Liver (tissue), 9 donors: ENCODE results near the gene NF1. TPM values are rescaled to one million over a fixed set of nuclear protein-coding genes. Genes with fewer than 3 reads are reported as not detected.
"Not testable (repeated sequence)": the region's sequence is repeated elsewhere in the genome, so short reads cannot be mapped to it uniquely, and the experiment has no call there.

Source experiments
- DNase-seq: peaks from one replicate; pipeline ENCODE4 v3.0.0-alpha.2; 2017; ENCODE audit warnings: low spot score
- H3K27ac ChIP-seq, 2 donors: one replicate each; pipeline ENCODE4 v1.7.0; 2013; ENCODE audit warnings: inconsistent platforms in 2 of 2, low read length in 2 of 2, control low read depth in 1 of 2, low read depth in 1 of 2, mild to moderate bottlenecking in 1 of 2
- H3K27me3 ChIP-seq, 4 donors: one replicate each; pipeline versions ENCODE4 v1.6.1 to v1.7.0; 2013; ENCODE audit warnings: low read length in 3 of 4, inconsistent platforms in 1 of 4, mild to moderate bottlenecking in 1 of 4, moderate library complexity in 1 of 4; ENCODE audit not compliant: control insufficient read depth in 4 of 4, insufficient read depth in 4 of 4
- H3K36me3 ChIP-seq, 4 donors: one replicate each; pipeline versions ENCODE4 v1.6.1 to v1.7.0; 2013; ENCODE audit warnings: low read length in 3 of 4, mild to moderate bottlenecking in 3 of 4, low read depth in 1 of 4, moderate library complexity in 1 of 4; ENCODE audit not compliant: control insufficient read depth in 4 of 4, insufficient read depth in 3 of 4
- H3K4me1 ChIP-seq, 4 donors: one replicate each; pipeline versions ENCODE4 v1.6.1 to v1.7.0; 2013; ENCODE audit warnings: low read length in 3 of 4, mild to moderate bottlenecking in 3 of 4, moderate library complexity in 1 of 4; ENCODE audit not compliant: control insufficient read depth in 4 of 4, insufficient read depth in 4 of 4
- H3K4me3 ChIP-seq, 3 donors: one replicate each; pipeline versions ENCODE4 v1.6.1 to v1.7.0; 2013; ENCODE audit warnings: low read length in 3 of 3, control low read depth in 1 of 3, low read depth in 1 of 3, mild to moderate bottlenecking in 1 of 3
- H3K9ac ChIP-seq, 2 donors: one replicate each; pipeline ENCODE4 v1.7.0; 2013; ENCODE audit warnings: low read length in 2 of 2, mild to moderate bottlenecking in 2 of 2, moderate library complexity in 2 of 2, control low read depth in 1 of 2, low read depth in 1 of 2
- H3K9me3 ChIP-seq, 4 donors: one replicate each; pipeline versions ENCODE4 v1.6.1 to v1.7.0; 2013; ENCODE audit warnings: low read length in 3 of 4; ENCODE audit not compliant: control insufficient read depth in 4 of 4
- ATF3 ChIP-seq: IDR thresholded peaks from 2 replicates; pipeline ENCODE4 v1.6.1; 2016; ENCODE audit warnings: antibody characterized with exemption
- EGR1 ChIP-seq, 2 donors: IDR thresholded peaks; 2 replicates each; pipeline ENCODE4 v1.6.1; 2016 to 2018; ENCODE audit warnings: antibody characterized with exemption in 2 of 2, low read depth in 2 of 2
- FOXA1 ChIP-seq: IDR thresholded peaks from 2 replicates; pipeline ENCODE4 v1.6.1; 2016; ENCODE audit warnings: antibody characterized with exemption
- FOXA2 ChIP-seq: IDR thresholded peaks from 2 replicates; pipeline ENCODE4 v1.6.1; 2016; ENCODE audit warnings: antibody characterized with exemption
- GABPA ChIP-seq, 2 donors: IDR thresholded peaks in 1 of 2; conservative IDR thresholded peaks in 1 of 2; 2 replicates each; pipeline ENCODE4 v1.6.1; 2016; ENCODE audit warnings: antibody characterized with exemption in 2 of 2, mild to moderate bottlenecking in 1 of 2, moderate library complexity in 1 of 2
- HNF4A ChIP-seq, 2 donors: conservative IDR thresholded peaks; 2 replicates each; pipeline ENCODE4 v1.6.1; 2016; ENCODE audit warnings: antibody characterized with exemption in 2 of 2, mild to moderate bottlenecking in 2 of 2
- HNF4G ChIP-seq: IDR thresholded peaks from 2 replicates; pipeline ENCODE4 v1.6.1; 2016; ENCODE audit warnings: antibody characterized with exemption
- JUND ChIP-seq, 2 donors: IDR thresholded peaks; 2 replicates each; pipeline ENCODE4 v1.6.1; 2016; ENCODE audit warnings: antibody characterized with exemption in 2 of 2
- NR2F2 ChIP-seq: IDR thresholded peaks from 2 replicates; pipeline ENCODE4 v1.6.1; 2016; ENCODE audit warnings: antibody characterized with exemption
- RAD21 ChIP-seq, 2 donors: IDR thresholded peaks; 2 replicates each; pipeline ENCODE4 v1.6.1; 2016; ENCODE audit warnings: antibody characterized with exemption in 2 of 2, mild to moderate bottlenecking in 2 of 2
- RXRA ChIP-seq, 2 donors: IDR thresholded peaks; 2 replicates each; pipeline ENCODE4 v1.6.1; 2017 to 2018; ENCODE audit warnings: antibody characterized with exemption in 2 of 2, mild to moderate bottlenecking in 1 of 2
- SP1 ChIP-seq: IDR thresholded peaks from 2 replicates; pipeline ENCODE4 v1.6.1; 2018; ENCODE audit warnings: antibody characterized with exemption, mild to moderate bottlenecking
- TAF1 ChIP-seq: conservative IDR thresholded peaks from 2 replicates; pipeline ENCODE4 v1.6.1; 2016; ENCODE audit warnings: antibody characterized with exemption, mild to moderate bottlenecking
- YY1 ChIP-seq: IDR thresholded peaks from 2 replicates; pipeline ENCODE4 v1.6.1; 2016; ENCODE audit warnings: antibody characterized with exemption, mild to moderate bottlenecking
- WGBS: extraction: QIAGEN DNeasy Blood & Tissue Kit; methylation state at CpG from one replicate; pipeline ENCODE4 v1.1.7; 2013; 5-methylcytosine and 5-hydroxymethylcytosine counted together
- polyA plus RNA-seq, 2 donors: library from polyadenylated mRNA; stranded (reverse) in 1 of 2; unstranded in 1 of 2; fragments of 200-250 nt in 1 of 2; fragments of >200 nt in 1 of 2; fragmentation: Nextera tagmentation in 1 of 2; extraction: Ambion mirVana in 1 of 2; gene quantifications; one replicate each; pipeline versions ENCODE4 v1.2.1 to v1.2.3, GENCODE V29; 2013 to 2015
- total RNA-seq, 2 donors: library from RNA; depleted of rRNA; stranded (reverse); fragments of >200 nt; gene quantifications; one replicate each; pipeline ENCODE4 v1.2.3, GENCODE V29; 2014
- TF ChIP-seq, protein P1 (sequence below): IDR thresholded peaks from 2 replicates; pipeline ENCODE4 v1.6.1; 2016; ENCODE audit warnings: antibody characterized with exemption, mild to moderate bottlenecking
- TF ChIP-seq, protein P2 (sequence below): IDR thresholded peaks from 2 replicates; pipeline ENCODE4 v1.6.1; 2016; ENCODE audit warnings: antibody characterized with exemption
- TF ChIP-seq, protein P3 (sequence below): IDR thresholded peaks from 2 replicates; pipeline ENCODE4 v1.6.1; 2016; ENCODE audit warnings: antibody characterized with exemption
- donor health status: healthy.
- donor health status: healthy.
- donor health status: healthy.
- donor health status: healthy.
- donor health status: healthy.

NF1 gene
- total and polyA plus RNA-seq, 4 donors: 4.6 to 42.6 (median 13.5) TPM

DNA sequence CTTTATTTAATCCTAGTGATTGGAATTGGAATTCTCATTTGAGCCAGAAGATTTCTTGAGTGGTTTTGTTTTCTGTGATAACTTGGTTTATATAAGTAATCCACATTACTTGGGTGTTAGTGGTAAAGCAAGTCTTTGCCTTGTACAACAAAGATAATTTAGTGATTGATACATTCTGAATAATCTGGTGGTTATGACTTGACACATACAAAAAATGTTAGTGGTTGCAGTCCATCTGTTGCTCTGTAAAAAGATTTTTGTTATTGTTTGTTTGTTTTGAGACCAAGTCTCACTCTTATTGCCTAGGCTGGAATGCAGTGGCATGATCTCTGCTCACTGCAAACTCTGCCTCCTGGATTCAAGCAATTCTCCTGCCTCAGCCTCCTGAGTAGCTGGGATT is 189.1 kb downstream of the NF1 start:
- no peaks in the 10 kb centered on the region for H3K4me1 ChIP-seq
- peaks cover 0 to 5% (median 0%) of the 10 kb centered on the region in 4 donors for H3K36me3 ChIP-seq
- H3K27me3 ChIP-seq: no peaks in the 10 kb centered on the region
- no peak for DNase-seq
- no peak overlapping the region for H3K27ac ChIP-seq
- no peaks in the 10 kb centered on the region for H3K9me3 ChIP-seq
- no peak overlapping the region for H3K4me3 ChIP-seq
- no peak for TF ChIP-seq JUND (IDR thresholded peaks at IDR 0.05)
- TF ChIP-seq, protein P1, sequence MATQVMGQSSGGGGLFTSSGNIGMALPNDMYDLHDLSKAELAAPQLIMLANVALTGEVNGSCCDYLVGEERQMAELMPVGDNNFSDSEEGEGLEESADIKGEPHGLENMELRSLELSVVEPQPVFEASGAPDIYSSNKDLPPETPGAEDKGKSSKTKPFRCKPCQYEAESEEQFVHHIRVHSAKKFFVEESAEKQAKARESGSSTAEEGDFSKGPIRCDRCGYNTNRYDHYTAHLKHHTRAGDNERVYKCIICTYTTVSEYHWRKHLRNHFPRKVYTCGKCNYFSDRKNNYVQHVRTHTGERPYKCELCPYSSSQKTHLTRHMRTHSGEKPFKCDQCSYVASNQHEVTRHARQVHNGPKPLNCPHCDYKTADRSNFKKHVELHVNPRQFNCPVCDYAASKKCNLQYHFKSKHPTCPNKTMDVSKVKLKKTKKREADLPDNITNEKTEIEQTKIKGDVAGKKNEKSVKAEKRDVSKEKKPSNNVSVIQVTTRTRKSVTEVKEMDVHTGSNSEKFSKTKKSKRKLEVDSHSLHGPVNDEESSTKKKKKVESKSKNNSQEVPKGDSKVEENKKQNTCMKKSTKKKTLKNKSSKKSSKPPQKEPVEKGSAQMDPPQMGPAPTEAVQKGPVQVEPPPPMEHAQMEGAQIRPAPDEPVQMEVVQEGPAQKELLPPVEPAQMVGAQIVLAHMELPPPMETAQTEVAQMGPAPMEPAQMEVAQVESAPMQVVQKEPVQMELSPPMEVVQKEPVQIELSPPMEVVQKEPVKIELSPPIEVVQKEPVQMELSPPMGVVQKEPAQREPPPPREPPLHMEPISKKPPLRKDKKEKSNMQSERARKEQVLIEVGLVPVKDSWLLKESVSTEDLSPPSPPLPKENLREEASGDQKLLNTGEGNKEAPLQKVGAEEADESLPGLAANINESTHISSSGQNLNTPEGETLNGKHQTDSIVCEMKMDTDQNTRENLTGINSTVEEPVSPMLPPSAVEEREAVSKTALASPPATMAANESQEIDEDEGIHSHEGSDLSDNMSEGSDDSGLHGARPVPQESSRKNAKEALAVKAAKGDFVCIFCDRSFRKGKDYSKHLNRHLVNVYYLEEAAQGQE: no peak
- no peak for TF ChIP-seq GABPA (IDR thresholded peaks at IDR 0.05 in 1 of 2, conservative IDR thresholded peaks at IDR 0.05 in 1 of 2)
- no peak for TF ChIP-seq NR2F2
- TF ChIP-seq YY1: no peak
- TF ChIP-seq FOXA1: no peak
- TF ChIP-seq RAD21 (IDR thresholded peaks at IDR 0.05): no peak
- no peak for TF ChIP-seq FOXA2
- TF ChIP-seq, protein P2, sequence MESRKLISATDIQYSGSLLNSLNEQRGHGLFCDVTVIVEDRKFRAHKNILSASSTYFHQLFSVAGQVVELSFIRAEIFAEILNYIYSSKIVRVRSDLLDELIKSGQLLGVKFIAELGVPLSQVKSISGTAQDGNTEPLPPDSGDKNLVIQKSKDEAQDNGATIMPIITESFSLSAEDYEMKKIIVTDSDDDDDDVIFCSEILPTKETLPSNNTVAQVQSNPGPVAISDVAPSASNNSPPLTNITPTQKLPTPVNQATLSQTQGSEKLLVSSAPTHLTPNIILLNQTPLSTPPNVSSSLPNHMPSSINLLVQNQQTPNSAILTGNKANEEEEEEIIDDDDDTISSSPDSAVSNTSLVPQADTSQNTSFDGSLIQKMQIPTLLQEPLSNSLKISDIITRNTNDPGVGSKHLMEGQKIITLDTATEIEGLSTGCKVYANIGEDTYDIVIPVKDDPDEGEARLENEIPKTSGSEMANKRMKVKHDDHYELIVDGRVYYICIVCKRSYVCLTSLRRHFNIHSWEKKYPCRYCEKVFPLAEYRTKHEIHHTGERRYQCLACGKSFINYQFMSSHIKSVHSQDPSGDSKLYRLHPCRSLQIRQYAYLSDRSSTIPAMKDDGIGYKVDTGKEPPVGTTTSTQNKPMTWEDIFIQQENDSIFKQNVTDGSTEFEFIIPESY: no peak
- no peak for TF ChIP-seq SP1
- TF ChIP-seq, protein P3, sequence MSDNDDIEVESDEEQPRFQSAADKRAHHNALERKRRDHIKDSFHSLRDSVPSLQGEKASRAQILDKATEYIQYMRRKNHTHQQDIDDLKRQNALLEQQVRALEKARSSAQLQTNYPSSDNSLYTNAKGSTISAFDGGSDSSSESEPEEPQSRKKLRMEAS: no peak
- no peak for TF ChIP-seq RXRA (IDR thresholded peaks at IDR 0.05)
- no peak for TF ChIP-seq EGR1 (IDR thresholded peaks at IDR 0.05; ENCODE audit: low read depth in 2 of 2)
- TF ChIP-seq HNF4G: no peak
- no peak for TF ChIP-seq HNF4A (conservative IDR thresholded peaks at IDR 0.05)
- H3K9ac ChIP-seq: no peak overlapping the region

DNA sequence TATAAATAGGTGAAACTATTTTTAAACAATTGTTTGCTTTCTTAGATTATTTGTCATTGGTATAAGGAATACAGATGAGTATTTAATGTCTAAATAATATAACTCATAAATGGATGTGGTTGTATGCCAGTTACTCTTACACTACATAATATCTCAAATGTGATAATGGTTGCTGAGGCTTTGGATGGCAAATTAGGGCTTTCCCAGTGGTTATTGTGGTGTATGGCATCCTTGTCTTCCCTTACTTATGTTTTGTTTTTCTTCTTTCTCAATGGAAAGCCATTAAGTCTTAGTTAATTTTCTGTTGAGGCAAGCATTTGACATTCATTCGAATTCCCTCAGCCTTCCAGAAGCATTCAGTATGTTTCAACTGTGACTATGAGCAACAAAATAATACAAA is 191.8 kb downstream of the NF1 start:
- H3K36me3 ChIP-seq: peaks cover 0 to 5% (median 0%) of the 10 kb centered on the region in 4 donors
- no peaks in the 10 kb centered on the region for H3K27me3 ChIP-seq
- H3K4me1 ChIP-seq: no peaks in the 10 kb centered on the region
- no peak for DNase-seq
- H3K9ac ChIP-seq: no peak overlapping the region
- H3K27ac ChIP-seq: no peak overlapping the region
- no peaks in the 10 kb centered on the region for H3K9me3 ChIP-seq
- TF ChIP-seq, protein P3: no peak
- no peak for TF ChIP-seq ATF3
- TF ChIP-seq RXRA (IDR thresholded peaks at IDR 0.05): no peak
- TF ChIP-seq SP1: no peak
- TF ChIP-seq, protein P2: no peak
- no peak for TF ChIP-seq EGR1 (IDR thresholded peaks at IDR 0.05; ENCODE audit: low read depth in 2 of 2)
- no peak for TF ChIP-seq JUND (IDR thresholded peaks at IDR 0.05)
- TF ChIP-seq, protein P1: no peak
- TF ChIP-seq FOXA2: no peak
- TF ChIP-seq GABPA (IDR thresholded peaks at IDR 0.05 in 1 of 2, conservative IDR thresholded peaks at IDR 0.05 in 1 of 2): no peak
- no peak for TF ChIP-seq NR2F2
- no peak for TF ChIP-seq TAF1
- WGBS: 96% methylated on average over 1 of the region's 1 CpG
- no peak overlapping the region for H3K4me3 ChIP-seq

- H3K27ac ChIP-seq, H3K9ac ChIP-seq, H3K27me3 ChIP-seq, DNase-seq, H3K9me3 ChIP-seq, H3K4me3 ChIP-seq, H3K4me1 ChIP-seq, H3K36me3 ChIP-seq: not testable (repeated sequence)
- 78% methylated on average over 1 of the region's 1 CpG for WGBS
Observed at GRCh38 chr17:31287932-31288331, 193.2 kb downstream of the NF1 start.
